OCI-LY3 (cell line): Measurements from ENCODE around the gene TCF7.

Experiments used
- H2AFZ ChIP-seq: fragments of 200-600, 300-600 bp; shearing (Covaris generic); 2 replicates; pipeline ENCODE4 v1.6.0; 2014; ENCODE audit warnings: antibody characterized with exemption, low read depth, low read length
- H3K27ac ChIP-seq: fragments of 200-600, 300-600 bp; sonication (generic); 2 replicates; pipeline ENCODE4 v1.5.1; 2014; ENCODE audit warnings: mild to moderate bottlenecking, low read length, moderate library complexity, mixed read lengths
- H3K27me3 ChIP-seq: fragments of 200-600, 300-600 bp; sonication (generic); 2 replicates; pipeline ENCODE4 v1.6.1; 2014; ENCODE audit warnings: low read depth, low read length, mixed read lengths
- H3K36me3 ChIP-seq: fragments of 200-600, 300-600 bp; sonication (generic); replicated peaks from 2 replicates; pipeline ENCODE3; 2014; ENCODE audit warnings: low read depth, low read length, mixed read lengths
- H3K4me1 ChIP-seq: fragments of 300-600, 200-600 bp; sonication (generic); 2 replicates; pipeline ENCODE4 v1.6.1; 2014; ENCODE audit warnings: low read length, mixed read lengths
- H3K4me2 ChIP-seq: fragments of 200-600, 300-600 bp; sonication (generic); 2 replicates; pipeline ENCODE4 v1.6.1; 2014; ENCODE audit warnings: low read length, mixed read lengths
- H3K4me3 ChIP-seq: fragments of 300-600, 200-600 bp; sonication (generic); 2 replicates; pipeline ENCODE4 v1.5.1; 2014; ENCODE audit warnings: antibody characterized with exemption, mild to moderate bottlenecking, low read length, moderate library complexity
- H3K79me2 ChIP-seq: fragments of 300-600, 200-600 bp; shearing (Covaris generic); 2 replicates; pipeline ENCODE4 v1.6.1; 2014; ENCODE audit warnings: mild to moderate bottlenecking, low read length, mixed read lengths
- H3K9ac ChIP-seq: fragments of 300-600, 200-600 bp; shearing (Covaris generic); 2 replicates; pipeline ENCODE4 v1.6.0; 2014; ENCODE audit warnings: mild to moderate bottlenecking, low read length, moderate library complexity
- H3K9me3 ChIP-seq: fragments of 200-600, 300-600 bp; shearing (Covaris generic); 2 replicates; pipeline ENCODE4 v1.6.1; 2014; ENCODE audit warnings: low read length, mixed read lengths; ENCODE audit not compliant: insufficient read depth
- H4K20me1 ChIP-seq: fragments of 200-600, 300-600 bp; sonication (generic); 2 replicates; pipeline ENCODE4 v1.6.1; 2016; ENCODE audit warnings: low read length, mixed read lengths; ENCODE audit not compliant: insufficient read depth
- EZH2phosphoT487 ChIP-seq: fragments of 200-600 bp; shearing (Covaris generic); IDR thresholded peaks from 2 replicates; pipeline ENCODE4 v1.6.1; 2018; ENCODE audit warnings: antibody characterized with exemption, mixed run types, low read depth
- TF ChIP-seq, protein P1 (sequence below): fragments of 200-600, 300-600 bp; sonication (generic); IDR thresholded peaks from 2 replicates; pipeline ENCODE4 v1.5.1; 2014; ENCODE audit warnings: antibody characterized with exemption, low read length, low read depth

TCF7 gene

DNA sequence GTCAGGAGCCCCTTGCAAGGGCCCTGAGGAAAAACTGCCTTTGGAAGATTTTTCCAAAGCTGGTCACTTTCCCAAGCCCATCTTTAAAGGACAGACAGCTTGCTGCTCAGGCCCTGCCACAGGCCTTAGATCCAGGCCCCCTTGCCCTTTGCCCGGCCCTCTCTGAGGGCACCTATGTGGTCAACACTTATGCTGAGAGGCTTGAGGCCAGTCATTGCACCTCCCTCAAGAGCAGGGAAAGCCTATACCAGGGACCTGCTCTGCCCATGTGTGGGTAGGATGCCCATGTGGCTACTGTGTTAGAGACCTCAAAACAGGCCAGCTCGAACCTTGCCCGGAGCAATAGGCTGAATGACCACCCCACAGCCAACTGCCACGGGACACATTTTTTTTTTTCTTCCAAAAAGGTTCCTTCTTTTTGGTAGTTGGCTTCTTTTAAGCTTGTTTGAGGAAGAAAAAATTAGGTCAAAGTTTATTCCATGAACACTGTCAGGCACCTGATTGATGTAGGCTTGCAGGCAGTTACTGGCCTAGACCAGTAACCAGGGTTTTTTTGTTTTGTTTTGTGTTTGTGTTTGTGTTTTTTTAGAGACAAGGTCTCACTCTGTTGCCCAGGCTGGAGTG is 3.8 kb downstream of the TCF7 start:
- peaks cover 10% of the 10 kb centered on the region for H3K27me3 ChIP-seq
- TF ChIP-seq EZH2phosphoT487 = no peak
- TF ChIP-seq, protein P1, sequence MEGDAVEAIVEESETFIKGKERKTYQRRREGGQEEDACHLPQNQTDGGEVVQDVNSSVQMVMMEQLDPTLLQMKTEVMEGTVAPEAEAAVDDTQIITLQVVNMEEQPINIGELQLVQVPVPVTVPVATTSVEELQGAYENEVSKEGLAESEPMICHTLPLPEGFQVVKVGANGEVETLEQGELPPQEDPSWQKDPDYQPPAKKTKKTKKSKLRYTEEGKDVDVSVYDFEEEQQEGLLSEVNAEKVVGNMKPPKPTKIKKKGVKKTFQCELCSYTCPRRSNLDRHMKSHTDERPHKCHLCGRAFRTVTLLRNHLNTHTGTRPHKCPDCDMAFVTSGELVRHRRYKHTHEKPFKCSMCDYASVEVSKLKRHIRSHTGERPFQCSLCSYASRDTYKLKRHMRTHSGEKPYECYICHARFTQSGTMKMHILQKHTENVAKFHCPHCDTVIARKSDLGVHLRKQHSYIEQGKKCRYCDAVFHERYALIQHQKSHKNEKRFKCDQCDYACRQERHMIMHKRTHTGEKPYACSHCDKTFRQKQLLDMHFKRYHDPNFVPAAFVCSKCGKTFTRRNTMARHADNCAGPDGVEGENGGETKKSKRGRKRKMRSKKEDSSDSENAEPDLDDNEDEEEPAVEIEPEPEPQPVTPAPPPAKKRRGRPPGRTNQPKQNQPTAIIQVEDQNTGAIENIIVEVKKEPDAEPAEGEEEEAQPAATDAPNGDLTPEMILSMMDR = no peak
- no peaks in the 10 kb centered on the region for H3K36me3 ChIP-seq
- H3K9me3 ChIP-seq = no peaks in the 10 kb centered on the region
- H3K9ac ChIP-seq = no peak overlapping the region
- no peak overlapping the region for H3K4me3 ChIP-seq
- 0 out of 2 replicates have a peak, but pooled peaks cover 3% of the 10 kb centered on the region for H3K4me1 ChIP-seq
- no peaks in the 10 kb centered on the region for H3K79me2 ChIP-seq
- H3K27ac ChIP-seq = no peak overlapping the region
- H3K4me2 ChIP-seq = no peak overlapping the region
- H2AFZ ChIP-seq = no peak overlapping the region
- H4K20me1 ChIP-seq = no peaks in the 10 kb centered on the region

DNA sequence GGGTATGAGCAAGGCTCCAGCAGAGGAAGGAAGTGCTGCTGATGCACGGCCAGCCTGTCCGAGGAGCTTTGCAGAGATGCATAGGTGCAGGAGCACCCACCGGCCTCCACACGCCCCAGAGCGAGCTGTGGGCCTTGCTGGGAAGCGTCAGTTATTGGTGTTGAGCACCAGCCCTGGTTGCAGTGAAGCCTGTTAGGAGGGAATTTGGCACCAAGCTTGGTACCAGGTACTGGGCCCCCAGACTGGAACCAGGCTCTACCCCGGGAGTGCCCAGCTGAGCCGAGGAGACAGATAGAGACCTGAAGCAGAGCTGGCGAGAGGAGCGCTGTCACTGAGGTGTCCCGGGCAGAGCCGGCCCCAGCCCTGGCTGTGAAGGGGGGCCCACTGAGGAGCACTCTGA is 5.2 kb downstream of the TCF7 start:
- no peak overlapping the region for H2AFZ ChIP-seq
- no peak overlapping the region for H3K4me2 ChIP-seq
- TF ChIP-seq, protein P1 = no peak
- no peak for TF ChIP-seq EZH2phosphoT487
- H3K9me3 ChIP-seq = no peaks in the 10 kb centered on the region
- H3K4me1 ChIP-seq = no peaks in the 10 kb centered on the region
- no peaks in the 10 kb centered on the region for H3K79me2 ChIP-seq
- H3K4me3 ChIP-seq = no peak overlapping the region
- no peak overlapping the region for H3K9ac ChIP-seq
- no peak overlapping the region for H3K27ac ChIP-seq
- H4K20me1 ChIP-seq = no peaks in the 10 kb centered on the region
- H3K27me3 ChIP-seq = peaks cover 10% of the 10 kb centered on the region
- H3K36me3 ChIP-seq = no peaks in the 10 kb centered on the region

DNA sequence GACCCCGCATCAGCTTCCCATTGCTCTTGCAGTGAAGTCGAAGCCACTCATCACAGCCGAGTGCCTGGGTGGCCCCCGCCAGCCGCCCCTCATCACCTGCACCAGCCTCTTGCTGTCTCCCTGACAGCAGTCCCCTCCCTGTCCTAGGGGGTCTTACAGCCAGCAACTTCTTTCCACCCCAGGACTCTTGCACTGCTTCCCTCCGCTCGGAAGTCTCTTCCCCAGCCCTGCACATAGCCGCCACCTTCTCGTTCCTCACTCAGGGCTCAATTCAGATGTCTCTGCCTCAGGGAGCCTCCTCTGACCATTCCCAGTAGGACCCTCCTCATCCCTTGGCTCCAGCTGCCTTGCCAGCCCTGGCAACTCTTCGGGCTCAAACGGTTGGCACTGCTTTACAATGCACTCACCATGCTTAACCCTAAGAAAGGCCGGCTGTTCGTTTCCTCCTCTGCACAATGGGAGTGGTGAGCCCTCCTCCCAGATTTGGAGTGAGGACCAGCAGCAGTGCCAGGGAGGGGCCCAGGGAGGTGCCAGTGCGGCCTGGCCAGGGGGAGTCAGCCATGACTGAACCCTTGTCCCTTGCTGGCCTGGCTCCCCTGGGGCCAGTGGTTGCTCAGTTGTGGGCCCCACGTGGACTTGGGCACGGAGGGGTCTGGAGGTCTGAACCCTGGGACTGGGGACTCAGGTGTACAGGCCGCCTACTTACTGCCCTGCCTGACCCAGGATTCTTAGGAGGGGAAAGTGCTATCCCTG is 6.1 kb downstream of the TCF7 start:
- no peak overlapping the region for H3K27ac ChIP-seq
- H3K4me1 ChIP-seq = no peaks in the 10 kb centered on the region
- TF ChIP-seq, protein P1 = no peak
- TF ChIP-seq EZH2phosphoT487 = no peak
- no peak overlapping the region for H3K4me3 ChIP-seq
- no peaks in the 10 kb centered on the region for H3K9me3 ChIP-seq
- H3K79me2 ChIP-seq = no peaks in the 10 kb centered on the region
- H3K27me3 ChIP-seq = peaks cover 10% of the 10 kb centered on the region
- no peak overlapping the region for H3K9ac ChIP-seq
- H3K36me3 ChIP-seq = no peaks in the 10 kb centered on the region
- H4K20me1 ChIP-seq = no peaks in the 10 kb centered on the region
- no peak overlapping the region for H3K4me2 ChIP-seq
- no peak overlapping the region for H2AFZ ChIP-seq

DNA sequence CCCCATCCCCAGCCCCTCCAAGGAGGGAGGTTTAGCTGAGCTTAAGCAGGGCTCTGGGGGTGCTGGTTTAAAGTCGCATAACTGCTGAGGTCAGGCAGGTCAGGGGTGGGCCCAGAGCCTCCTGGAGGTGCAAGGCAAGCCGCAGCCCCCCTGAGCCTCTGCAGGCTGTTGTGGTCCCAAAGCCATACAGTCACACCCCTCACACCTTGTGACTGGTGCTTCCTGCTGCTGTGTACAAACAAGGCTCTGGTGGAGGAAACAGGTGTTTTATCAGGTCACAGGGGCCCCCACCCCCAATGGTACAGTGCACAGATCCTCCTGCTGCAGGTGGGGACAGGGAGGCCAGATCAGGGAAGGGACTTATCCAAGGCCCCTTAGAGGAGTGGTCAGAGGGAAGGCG is 8.0 kb downstream of the TCF7 start:
- Histone ChIP-seq H3K27ac (no peak overlapping the region), H3K4me2 (no peak overlapping the region), H3K9ac (no peak overlapping the region), H3K27me3 (no peaks in the 10 kb centered on the region), H3K79me2 (no peaks in the 10 kb centered on the region), H2AFZ (no peak overlapping the region), H3K9me3 (no peaks in the 10 kb centered on the region), H3K4me1 (no peaks in the 10 kb centered on the region), H3K4me3 (no peak overlapping the region), H3K36me3 (no peaks in the 10 kb centered on the region), H4K20me1 (no peaks in the 10 kb centered on the region)
- TF ChIP-seq, protein P1 = no peak
- TF ChIP-seq EZH2phosphoT487 = no peak
